Retina (tissue), 1 donor: Measurements from ENCODE around the gene ZBTB32.
A peak's percentile ranks its signal among the peaks of the same experiment; 100 is the strongest.
"Not testable (repeated sequence)": the region's sequence is repeated elsewhere in the genome, so short reads cannot be mapped to it uniquely, and the experiment has no call there.

Experiments
- DNase-seq: peaks from one replicate; pipeline ENCODE4 v3.0.0-alpha.2; 2016

ZBTB32 gene, protein sequence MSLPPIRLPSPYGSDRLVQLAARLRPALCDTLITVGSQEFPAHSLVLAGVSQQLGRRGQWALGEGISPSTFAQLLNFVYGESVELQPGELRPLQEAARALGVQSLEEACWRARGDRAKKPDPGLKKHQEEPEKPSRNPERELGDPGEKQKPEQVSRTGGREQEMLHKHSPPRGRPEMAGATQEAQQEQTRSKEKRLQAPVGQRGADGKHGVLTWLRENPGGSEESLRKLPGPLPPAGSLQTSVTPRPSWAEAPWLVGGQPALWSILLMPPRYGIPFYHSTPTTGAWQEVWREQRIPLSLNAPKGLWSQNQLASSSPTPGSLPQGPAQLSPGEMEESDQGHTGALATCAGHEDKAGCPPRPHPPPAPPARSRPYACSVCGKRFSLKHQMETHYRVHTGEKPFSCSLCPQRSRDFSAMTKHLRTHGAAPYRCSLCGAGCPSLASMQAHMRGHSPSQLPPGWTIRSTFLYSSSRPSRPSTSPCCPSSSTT

GRCh38 chr19:35704218-35704617 lies at the start of gene ZBTB32:
TSS of gene ZBTB32 (plus strand) at chr19:35704558. CDS start at chr19:35714627, 10,069 bp downstream.
- peak; percentile 51 for DNase-seq

DNA sequence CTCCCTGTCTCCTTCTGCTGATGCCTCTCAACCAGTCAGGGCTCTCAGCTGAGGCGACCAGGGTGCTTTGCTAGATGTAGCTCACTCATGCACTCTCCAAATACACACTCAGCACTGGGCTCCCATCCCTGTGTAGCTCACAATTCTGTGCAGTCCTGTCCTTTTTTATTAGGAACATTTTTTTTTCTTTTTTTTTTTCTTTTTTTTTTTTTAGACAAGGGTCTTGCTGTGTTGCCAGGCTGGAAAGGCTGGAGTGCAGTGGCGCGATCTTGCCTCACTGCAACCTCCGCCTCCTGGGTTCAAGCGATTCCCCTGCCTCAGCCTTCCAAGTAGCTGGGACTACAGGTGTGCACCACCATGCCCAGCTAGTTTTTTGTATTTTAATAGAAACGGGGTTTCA lies 49.5 kb upstream of the ZBTB32 start:
- DNase-seq: not testable (repeated sequence)

DNA sequence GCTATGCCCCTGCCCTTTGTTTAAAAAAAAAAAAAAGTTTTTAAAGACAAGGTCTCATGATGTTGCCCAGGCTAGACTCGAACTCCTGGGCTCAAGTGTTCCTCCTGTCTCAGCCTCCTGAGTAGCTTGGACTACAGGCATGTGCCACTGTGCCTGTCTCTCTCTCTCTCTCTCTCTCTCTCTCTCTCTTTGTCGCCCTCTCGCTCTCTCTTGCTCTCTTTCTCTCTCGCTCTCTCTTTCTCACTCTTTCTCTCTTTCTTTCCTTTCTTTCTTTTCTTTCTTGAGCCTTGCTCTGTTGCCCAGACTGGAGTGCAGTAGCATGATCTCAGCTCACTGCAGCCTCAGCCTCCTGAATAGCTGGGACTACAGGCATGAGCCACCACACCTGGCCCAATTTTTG lies 48.8 kb upstream of the ZBTB32 start:
- no peak for DNase-seq

GRCh38 chr19:35656700-35657099 lies 47.7 kb upstream of the ZBTB32 start:
- no peak for DNase-seq

GRCh38 chr19:35657904-35658700 lies 46.3 kb upstream of the ZBTB32 start:
- DNase-seq: no peak

- DNase-seq: no peak
These were observed 42.4 kb upstream of the ZBTB32 start for GRCh38 chr19:35661995-35662340.

GRCh38 chr19:35663981-35664380 lies 40.4 kb upstream of the ZBTB32 start:
- DNase-seq: no peak

- no peak for DNase-seq
These were observed 39.2 kb upstream of the ZBTB32 start for GRCh38 chr19:35665157-35665556.

DNA sequence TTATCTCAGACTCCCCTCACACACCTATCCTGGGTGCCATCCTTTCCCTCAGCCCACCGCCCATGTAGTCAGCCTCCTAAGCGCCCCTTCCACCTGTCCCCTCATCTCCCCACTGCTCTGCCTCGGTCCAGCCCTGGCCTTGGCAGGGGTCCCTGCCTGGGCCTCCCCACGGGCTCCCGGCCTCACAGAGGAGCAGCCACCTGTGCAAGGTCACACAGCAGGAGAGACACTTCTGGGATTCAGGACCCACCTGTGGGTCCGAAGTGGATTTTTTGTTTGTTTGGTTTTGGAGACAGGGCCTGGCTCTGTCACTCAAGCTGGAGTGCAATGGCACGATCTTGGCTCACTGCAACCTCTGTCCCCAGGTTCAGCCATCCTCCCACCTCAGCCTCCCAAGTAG lies 38.8 kb upstream of the ZBTB32 start:
- DNase-seq: no peak

GRCh38 chr19:35666251-35666913 lies 38.0 kb upstream of the ZBTB32 start, which contains the start of gene UPK1A:
TSS of gene UPK1A (plus strand) at chr19:35666517. CDS start at chr19:35666813, 296 bp downstream.
- DNase-seq: no peak

GRCh38 chr19:35669566-35669965 lies 34.8 kb upstream of the ZBTB32 start:
- DNase-seq: no peak

DNA sequence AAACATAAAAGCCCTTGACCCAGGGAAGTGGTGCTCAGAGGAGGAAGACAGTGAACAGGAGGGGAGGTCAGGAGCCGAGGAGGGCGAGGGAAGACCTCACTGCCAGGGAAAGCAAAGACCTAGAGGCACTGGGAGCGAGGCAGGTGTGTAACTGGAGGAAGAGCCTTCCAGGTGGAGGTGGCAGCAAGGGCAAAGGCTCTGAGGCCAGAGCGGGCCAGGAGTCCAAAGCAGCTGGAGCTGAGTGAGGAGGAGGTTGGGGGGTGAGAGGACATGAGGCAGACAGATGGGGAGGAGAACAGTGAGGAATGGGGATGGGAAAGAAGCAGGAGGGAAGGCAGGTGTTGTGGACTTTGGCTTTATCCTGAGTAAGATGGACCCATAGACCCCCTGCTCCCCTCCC lies 34.4 kb upstream of the ZBTB32 start:
- DNase-seq: no peak

- DNase-seq: no peak
These were observed 33.7 kb upstream of the ZBTB32 start for GRCh38 chr19:35670686-35671085.

- no peak for DNase-seq
These were observed 32.5 kb upstream of the ZBTB32 start for GRCh38 chr19:35671818-35672217.

DNA sequence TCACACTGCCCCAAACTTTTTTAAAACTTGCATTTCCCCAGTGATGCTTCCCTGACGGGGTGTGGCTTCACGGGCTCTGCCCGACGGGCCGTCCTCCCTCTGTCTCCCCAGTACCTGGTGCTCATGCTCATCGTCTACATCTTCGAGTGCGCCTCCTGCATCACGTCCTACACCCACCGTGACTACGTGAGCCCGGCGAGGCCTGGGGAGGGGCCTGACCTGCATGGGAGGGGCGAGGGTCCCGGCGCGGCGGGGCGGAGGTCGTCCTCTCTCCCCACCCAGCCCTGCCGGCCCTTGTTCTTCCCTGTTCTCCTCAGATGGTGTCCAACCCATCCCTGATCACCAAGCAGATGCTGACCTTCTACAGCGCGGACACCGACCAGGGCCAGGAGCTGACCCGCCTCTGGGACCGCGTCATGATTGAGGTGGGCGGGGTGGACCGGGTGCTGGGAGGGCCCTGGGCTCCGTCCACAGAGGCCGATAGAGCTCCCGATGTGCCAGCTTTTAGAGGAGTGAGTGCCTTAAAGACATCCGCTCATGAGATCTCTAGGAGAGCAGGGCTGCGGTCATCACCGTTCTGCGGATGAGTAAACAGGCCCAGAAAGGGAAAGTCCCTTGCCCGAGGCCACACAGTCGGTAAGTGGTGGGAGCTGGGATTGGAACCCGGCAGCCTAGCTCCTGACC lies 31.1 kb upstream of the ZBTB32 start:
- DNase-seq: no peak

DNA sequence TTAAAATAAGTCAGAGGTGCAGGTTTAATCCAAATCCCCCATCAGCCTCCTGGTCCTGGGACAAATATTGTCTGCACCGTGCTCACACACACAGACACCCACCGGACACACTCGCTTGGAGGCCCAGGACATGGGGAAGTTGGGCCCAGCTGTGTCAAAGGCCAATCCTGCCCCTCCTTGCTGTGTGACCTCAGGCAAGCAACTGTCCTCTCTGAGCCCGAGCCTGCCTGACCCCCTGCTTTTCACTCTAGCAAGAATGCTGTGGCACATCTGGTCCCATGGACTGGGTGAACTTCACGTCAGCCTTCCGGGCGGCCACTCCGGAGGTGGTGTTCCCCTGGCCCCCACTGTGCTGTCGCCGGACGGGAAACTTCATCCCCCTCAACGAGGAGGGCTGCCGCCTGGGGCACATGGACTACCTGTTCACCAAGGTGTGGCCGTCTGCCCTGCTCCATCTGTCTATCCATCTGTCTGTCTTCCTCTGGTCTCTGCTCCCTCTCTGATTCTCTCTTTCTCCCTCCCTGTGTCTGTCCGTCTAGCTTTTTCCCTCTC lies 28.7 kb upstream of the ZBTB32 start:
- DNase-seq: no peak

- DNase-seq: no peak
These were observed 14.5 kb upstream of the ZBTB32 start for GRCh38 chr19:35689836-35690235.

GRCh38 chr19:35691106-35691505 lies 13.3 kb upstream of the ZBTB32 start:
- not testable (repeated sequence) for DNase-seq

- DNase-seq: no peak
These were observed 12.3 kb upstream of the ZBTB32 start for GRCh38 chr19:35692010-35692409.

DNA sequence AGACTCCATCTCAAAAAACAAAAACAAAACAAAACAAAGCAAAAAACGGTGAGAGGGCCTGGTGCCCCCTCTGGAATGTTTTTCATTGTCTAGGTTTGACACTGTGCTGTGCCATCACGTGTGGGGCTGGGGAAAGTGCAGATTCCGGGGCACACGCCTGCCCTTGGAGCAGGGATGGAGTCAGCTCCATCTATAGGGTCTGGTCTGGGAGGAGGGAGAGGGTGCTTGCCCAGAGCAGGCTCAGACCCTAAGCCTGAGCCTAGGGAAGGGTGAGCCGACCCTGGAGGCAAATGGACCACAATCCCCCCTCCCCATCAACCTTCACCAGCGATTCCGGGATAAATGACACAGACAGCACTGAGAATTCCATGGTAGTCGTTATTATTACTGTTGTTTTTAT lies 10.9 kb upstream of the ZBTB32 start:
- DNase-seq: no peak

DNA sequence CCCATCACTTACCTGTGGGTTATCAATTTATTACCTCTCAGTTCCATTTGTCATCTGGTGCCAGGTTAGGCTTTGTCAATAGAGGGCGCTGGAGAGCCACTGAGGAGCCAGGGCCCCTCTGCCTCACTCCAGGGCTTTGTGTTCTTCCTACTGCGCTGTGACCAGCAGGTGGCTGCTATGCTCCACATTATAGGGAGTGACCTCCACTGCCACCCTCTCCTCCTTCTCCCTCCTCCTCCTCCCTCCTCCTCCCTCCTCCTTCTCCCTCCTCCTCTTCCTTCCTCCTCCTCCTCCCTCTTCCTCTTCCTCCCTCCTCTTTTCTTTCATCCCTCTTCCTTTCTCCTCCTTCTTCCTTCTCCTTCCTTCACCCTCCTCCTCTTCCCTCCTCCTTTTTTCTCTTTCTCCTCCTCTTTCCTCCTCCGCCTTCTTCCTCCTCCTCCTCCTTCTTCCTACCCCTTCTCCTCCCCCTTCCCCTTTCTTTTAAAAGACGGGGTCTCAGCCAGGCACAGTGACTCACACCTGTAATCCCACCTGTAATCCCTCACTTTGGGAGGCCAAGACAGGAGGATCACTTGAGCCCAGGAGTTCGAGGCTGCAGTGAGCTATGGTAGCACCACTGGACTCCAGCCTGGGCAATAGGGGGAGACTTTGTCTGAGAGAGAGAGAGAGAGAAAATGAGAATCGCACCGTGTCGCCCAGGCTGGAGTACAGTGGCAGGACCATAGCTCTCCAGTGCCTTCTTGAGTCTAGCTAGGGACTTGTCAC lies 10.3 kb upstream of the ZBTB32 start:
- peak; percentile 83 for DNase-seq
